Astrocyte (in vitro differentiated cells and primary cell): ENCODE results near the gene TBC1D3. TPM values are rescaled to one million over a fixed set of nuclear protein-coding genes. Genes with fewer than 3 reads are reported as not detected.

ENCODE experiments used
- total RNA-seq: library from RNA; stranded (reverse); gene quantifications from 2 replicates; pipeline ENCODE4 v1.2.1, GENCODE V29; 2021

Gene TBC1D3
- total RNA-seq, 1 donor from 2014 or later, result not detected

Other genes starting within 250 kb of the TBC1D3 start
- 16.5 and 21.7 TPM in 2 replicates for gene TBC1D3L, start 203.5 kb downstream of the TBC1D3 start, total RNA-seq
- gene TBC1D3D, start 188.6 kb downstream of the TBC1D3 start, total RNA-seq, result 0.36 and 0.43 TPM in 2 replicates
- gene TBC1D3C, start 123.9 kb downstream of the TBC1D3 start, total RNA-seq, result not detected in 2 replicates
- gene TBC1D3E, start 64.6 kb downstream of the TBC1D3 start, total RNA-seq, result not detected in 2 replicates
- 30.0 and 34.3 TPM in 2 replicates for gene MRPL45, start 104.6 kb upstream of the TBC1D3 start, total RNA-seq
- 0.07 and 0.10 TPM in 2 replicates for gene GPR179, start 151.4 kb upstream of the TBC1D3 start, total RNA-seq
- gene SOCS7, start 159.3 kb upstream of the TBC1D3 start, total RNA-seq, result 16.8 and 17.2 TPM in 2 replicates
- gene ARHGAP23, start 235.9 kb upstream of the TBC1D3 start, total RNA-seq, result 88.5 and 118 TPM in 2 replicates